Activated naive CD4-positive, alpha-beta T cell treated with anti-CD3 and anti-CD28 coated beads, Interleukin-2, amount 50 U/mL, for 16 hours (primary cell): ENCODE measurements around the gene ARPP19.
"Not testable (repeated sequence)": the region's sequence is repeated elsewhere in the genome, so short reads cannot be mapped to it uniquely, and the experiment has no call there.

ENCODE experiments used
- DNase-seq: peaks from one replicate; pipeline ENCODE4 v3.0.0-alpha.2; 2020

ARPP19 gene, protein sequence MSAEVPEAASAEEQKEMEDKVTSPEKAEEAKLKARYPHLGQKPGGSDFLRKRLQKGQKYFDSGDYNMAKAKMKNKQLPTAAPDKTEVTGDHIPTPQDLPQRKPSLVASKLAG

DNA sequence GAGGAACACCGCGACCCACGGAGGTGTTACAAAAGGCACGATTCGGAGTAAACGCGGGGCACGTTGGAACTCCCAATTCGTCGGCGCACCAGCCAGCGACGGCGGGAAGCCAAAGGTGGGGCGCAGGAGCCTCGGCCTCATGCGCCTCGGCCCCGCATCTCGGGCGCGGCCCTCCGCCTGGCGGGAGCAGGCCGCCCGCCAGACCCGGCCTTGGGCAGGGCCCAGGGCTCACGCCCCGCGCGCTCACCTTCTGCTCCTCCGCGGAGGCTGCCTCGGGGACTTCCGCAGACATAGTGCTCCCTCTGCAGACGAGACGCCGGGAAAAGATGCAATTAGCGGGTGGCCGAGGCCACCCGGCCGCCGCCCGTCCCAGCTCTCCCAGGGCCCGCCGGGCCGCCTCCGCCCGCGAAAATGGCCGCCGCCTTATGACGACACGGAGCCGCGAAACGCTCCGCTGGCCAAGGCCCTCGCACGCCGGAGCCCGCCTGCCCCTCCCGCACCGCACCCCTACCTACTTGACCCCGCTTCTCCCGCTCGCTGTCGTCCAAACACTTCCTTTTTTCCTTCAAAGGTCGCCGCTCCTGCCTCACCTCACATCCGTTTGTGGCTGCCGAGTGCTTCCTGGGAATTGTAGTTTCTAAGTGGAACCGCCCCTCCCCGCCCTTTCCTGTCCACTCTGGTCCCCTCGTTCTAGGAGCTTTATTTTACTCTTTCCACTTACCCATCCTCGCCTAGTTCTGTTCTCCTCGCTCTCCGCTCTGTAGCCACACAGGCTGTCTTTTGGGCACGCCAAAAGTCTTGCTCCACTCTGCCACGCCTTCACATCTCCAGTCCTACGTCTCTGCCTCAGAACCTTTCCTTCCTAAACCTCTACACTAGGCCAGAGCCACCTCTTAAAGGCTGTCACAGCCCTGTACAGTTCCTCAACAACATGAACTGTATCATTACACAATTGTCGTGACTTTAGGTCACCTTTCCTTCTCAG, at the start of gene ARPP19:
TSS of gene ARPP19 (minus strand) at position 430 of the 985 bp plus-strand sequence. CDS start at position 292, 138 bp downstream.
- DNase-seq: peak; percentile 78

DNA sequence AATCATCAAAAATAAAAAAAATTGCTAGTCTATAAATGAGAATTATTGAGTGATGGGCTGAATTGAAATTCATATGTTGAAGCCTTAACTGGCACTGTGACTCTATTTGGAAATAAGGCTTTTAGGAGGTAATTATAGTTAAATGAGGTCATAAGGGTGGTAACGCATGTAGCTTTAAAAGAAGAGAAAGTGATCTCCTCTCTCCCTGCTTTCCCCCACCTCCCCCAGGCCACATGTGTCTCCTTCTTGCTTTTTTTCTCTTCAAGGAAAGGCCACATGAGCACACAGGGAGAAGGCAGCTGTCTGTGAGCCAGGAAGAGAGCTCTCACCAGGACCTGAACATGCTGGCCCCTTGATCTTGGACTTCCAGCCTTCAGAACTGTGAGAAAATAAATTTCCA, 48.2 kb upstream of the ARPP19 start:
- no peak for DNase-seq

DNA sequence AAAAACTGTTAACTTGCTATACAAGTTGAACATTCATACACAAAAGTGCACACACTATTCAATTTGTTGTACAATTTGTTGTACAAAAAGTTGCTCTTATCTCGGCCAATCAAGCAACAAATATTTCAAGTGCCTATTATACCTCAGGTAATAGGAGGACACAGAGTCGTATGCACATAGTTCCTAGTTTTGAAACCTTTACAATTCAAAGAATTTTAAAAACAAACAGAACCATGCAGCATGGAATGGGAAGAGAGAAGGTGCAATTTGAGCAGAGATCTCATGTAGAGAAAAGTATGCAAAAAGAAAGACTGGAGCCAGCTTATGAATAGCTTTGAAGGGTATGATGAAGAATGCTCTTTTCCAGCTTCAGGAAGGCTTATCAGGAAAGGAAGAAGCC, 46.5 kb upstream of the ARPP19 start:
- no peak for DNase-seq

DNA sequence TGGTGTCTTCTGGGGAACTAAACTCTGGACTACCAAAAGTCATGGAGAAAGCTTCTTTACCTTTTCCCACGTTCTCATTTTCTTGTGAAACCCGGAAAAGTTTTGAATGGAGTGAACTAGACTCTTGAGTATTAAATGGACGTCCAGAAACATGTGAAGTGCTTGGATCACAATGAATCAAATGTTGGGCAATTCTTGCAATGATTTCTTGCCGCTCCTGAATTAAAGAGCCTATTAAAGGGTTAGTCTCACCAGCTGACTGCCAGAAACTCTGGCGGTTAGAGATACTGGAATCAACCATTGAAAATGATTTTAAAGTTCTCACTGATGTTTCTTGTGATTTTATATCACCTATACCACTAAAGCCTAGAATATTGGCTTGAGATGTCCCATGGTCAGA, 40.8 kb upstream of the ARPP19 start:
- DNase-seq: no peak

DNA sequence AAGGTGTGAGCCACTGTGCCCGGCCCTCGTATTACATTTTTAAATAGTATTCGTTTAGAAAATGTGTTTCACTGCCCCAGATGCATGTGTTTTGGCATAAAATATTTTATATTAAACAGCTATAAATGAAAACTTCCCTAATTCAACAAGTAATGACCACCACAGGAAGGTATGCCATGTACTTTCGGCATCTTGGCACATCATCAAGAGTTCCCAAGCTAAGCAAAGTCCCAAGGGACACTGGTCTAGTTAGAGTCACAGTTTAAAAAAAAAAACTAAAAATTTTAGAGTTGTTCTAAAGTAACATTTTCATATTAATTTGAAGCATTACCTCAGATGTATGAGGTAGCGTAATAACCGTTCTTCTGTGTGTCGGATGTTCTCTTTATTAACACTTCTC, 15.6 kb upstream of the ARPP19 start:
- no peak for DNase-seq

DNA sequence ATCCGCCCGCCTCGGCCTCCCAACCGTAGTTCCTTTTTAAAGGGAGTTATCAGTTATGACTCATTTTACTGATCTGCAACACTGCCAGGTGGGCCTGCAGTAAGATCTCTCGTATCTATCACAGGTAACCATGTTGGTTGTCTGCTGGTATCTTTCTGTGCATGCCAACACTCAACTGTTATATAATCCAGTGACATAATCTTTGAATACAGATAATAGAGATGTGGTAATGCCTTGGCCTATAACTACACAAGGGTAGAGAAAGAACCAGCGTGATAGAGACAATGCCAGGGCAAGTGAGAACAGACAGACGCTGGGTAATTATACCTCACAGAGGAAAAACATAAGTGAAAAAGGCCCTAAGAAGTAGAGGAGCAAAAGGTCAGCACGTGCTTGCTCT, 11.0 kb upstream of the ARPP19 start:
- no peak for DNase-seq

DNA sequence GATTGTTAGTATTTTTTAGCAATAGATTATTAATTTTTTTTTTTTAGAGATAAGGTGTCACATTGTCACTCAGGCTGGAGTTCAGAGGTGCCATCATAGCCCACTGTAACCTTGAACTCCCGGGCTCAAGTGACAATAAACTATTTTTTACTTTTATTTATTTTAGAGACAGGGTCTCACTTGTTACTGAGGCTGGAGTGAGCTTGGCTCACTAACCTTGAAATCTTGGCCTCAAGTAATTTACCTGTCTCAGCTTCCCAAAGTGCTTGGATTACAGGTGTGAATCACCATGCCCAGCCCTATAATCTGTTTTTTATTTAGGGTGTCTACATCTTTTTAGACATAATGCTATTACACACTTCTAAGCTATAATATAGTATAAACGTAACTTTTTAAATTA, 7.9 kb upstream of the ARPP19 start:
- DNase-seq: no peak

DNA sequence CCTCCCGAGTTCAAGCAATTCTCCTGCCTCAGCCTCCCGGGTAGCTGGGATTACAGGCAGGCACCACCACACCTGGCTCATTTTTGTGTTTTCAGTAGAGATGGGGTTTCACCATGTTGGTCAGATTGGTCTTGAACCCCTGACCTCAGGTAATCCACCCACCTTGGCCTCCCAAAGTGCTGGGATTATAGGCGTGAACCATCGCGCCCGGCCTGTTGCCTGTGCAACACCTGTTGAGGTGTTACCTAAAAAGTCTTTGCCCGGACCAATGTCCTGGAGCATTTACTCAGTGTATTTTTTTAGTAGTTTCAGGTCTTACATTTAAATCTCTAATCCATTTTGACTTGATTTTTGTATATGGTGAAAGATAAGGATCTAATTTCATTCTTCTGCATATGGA, 6.7 kb upstream of the ARPP19 start:
- DNase-seq: not testable (repeated sequence)

DNA sequence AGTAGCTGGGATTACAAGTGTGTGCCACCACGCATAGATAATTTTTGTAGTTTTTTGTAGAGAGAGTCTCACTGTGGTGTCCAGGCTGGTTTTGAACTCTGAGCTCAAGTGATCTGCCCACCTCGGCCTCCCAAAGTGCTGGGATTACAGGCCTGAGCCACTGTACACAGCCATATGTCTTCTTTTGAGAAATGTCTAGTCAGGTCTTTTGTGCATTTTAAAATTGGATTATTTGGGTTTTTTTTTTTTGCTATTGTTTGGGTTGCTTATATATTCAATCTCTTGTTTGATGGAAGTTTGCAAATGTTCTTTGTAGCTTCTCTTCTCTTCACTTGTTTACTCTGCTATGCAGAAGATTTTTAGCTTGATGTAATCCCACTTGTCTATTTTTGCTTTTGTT, 6.2 kb upstream of the ARPP19 start:
- no peak for DNase-seq

DNA sequence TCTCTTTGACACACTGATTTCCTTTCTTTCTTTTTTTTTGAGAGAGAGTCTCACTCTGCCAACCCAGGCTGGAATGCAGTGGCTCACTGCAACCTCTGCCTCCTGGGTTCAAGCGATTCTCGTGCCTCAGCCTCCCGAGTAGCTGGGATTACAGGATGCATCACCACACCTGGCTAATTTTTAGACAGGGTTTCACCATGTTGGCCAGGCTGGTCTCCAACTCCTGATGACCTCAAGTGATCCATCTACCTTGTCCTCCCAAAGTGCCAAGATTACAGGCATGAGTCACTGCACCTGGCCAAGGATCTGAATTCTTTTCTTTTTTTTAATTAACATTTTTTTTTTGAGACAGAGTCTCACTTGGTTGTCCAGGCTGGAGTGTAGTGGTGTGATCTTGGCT, 5.8 kb upstream of the ARPP19 start:
- not testable (repeated sequence) for DNase-seq

DNA sequence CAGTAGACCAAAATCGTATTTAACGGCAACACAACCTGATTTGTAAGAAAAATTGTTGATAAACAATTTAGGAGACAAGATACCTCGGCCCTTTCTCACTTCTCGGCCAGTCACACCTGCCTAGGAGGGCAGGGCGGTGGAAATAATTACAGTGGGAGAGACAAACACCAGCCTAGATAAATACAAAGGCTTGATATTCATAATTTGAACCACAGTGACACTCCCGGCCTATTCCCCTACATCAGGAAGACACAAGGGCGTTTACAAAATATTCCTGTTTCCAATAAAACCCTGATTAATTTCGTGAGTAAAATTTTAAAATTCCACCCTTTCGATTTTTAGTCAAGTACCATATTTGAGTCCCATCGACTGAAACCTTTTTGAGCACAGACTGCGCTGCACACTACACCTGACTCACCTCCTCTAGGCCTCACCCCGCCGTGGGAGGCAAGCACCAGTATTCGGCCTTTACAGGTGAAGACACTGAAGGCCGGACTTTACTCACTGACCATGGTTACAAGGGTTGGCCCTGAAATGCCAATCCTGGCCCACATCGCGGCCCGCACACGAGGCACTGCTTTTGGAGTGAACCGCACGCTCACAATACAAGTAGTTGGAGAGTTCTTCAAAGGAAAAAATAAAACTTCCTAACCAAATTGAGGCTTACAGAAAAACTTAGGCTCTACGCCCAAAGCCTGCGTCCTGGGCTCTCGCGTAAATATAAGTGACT, 794 bp downstream of the ARPP19 start:
- peak; percentile 63 for DNase-seq

DNA sequence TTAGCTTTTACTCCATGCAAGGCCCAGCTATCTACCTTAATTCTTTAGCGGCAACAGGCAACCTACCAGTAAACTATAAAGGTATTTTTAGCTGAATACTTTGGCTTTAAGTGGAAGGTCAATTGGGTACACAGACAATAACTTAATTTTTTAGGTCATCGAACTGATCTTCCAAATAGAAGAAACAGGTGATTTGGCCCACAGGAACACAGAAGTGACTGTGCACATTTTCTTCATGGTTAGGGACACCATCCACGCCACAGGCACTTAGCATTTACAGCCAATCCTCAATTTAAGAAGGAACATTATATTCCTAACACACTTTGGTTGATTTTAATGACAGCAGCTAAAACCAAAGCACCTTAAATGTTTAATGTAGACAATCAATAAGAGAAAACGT, 1.9 kb downstream of the ARPP19 start:
- no peak for DNase-seq

DNA sequence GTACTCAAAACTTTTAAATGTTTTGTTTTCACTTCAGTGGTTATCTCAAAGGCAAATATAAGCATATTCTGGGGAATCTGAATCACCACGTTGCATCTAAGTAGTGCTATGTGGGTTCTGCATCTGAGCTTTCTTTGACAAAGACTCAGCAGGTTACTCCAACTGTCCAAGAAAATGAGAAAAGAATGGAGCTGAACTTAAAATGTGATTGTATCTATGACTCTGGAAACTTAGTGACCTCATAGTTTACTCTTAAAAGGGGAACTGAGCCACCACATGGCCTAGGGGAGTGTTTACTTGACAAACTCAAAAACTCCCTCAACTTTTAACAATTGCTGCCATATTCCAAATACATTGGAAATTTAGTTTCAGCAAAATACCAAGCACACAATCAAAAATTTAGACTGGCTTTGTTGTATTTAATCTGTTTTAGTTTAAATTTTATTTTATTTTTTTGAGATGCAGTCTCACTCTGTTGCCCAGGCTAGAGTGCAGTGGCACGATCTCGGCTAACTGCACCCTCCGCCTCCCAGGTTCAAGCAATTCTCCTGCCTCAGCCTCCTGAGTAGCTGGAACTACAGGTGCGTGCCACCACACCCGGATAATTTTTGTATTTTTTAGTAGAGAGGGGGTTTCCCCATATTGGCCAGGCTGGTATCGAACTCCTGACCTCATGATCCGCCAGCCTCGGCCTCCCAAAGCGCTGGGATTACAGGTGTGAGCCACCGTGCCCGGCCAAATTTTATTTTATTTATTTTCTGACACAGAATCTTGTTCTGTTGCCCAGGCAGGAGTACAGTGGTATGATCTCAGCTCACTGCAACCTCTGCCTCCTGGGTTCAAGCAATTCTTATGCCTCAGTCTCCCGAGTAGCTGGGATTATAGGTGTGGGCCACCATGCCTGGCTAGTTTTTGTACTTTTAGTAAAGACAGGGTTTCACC, 3.1 kb downstream of the ARPP19 start:
- not testable (repeated sequence) for DNase-seq

DNA sequence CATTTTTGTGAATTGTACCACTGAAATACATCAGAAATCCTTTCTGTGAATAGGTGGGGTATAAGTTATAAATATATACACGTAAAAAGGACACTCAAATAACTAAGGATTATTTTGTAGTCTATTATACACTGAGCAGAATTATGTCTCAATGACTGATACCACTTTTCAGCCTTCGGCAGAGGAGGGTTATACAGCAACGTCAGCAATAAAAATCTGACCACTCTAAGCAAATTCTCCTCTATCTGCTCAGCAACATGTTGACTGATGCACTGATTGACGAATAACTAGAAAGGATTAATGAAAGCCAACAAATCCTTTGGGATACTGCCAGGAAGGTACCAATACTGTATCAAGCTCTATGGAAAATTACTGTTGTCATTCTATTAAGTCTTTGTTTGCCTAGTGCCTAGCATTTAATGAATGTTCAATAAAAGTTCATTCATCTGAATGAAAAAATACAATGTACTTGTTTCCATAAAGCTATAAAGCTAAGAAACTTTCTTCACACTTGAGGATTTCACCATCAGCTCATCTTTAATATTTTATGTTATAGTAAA, 5.2 kb downstream of the ARPP19 start:
- DNase-seq: no peak

DNA sequence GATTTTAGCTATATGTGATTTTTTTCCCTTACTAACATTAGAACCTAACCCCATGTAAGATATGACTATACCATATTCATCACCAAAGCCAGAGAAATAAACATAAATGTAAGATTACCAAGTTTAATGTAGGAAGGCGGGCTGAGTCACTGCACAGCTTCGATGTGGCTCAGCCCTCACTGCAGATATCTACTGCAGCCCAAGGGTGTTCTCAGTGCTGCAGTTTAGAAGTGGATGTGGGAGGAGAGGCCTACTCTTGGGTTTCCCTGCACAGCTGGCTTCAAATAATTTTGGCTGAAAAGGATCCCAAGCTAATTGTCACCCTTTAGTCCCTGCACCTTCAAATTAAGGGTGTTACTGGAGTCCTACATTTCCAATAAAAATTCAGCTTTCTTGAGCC, 9.3 kb downstream of the ARPP19 start:
- peak; percentile 40 for DNase-seq

DNA sequence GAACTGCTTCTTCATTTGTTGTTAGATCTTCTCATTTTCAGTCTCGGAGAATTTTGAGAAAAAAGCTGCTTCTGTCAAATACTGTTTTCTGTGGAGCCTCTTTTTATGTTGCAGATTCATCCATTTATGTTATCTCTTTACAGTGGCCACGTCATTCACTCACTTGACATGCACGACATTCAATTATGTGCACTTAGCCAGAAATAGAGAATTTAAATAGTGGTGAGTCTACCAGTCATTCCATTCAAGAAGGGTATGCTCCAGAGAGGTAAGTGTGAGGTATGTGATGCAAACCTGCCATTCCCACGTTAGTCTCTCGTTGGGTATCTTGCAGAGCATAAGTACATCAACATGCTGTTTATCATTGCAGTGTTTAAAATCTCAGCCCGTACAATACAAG, 9.8 kb downstream of the ARPP19 start:
- DNase-seq: no peak

DNA sequence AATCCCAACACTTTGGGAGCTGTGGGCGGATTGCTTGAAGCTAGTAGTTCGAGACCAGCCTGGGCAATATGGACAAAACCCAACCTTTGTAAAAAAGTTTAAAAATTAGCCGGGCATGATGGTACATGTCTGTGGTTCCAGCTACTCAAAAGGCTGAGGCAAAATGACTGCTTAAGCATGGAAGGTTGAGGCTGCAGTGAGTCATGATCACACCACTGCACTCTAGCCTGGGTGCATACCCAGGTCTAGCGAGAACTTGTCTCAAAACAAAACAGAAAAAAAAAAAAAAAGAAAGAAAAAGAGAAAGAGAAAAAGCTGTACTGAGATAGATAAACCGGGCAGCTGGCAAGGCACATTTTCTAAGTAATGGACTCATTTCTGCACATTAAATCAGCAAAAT, 10.6 kb downstream of the ARPP19 start:
- DNase-seq: peak; percentile 60

DNA sequence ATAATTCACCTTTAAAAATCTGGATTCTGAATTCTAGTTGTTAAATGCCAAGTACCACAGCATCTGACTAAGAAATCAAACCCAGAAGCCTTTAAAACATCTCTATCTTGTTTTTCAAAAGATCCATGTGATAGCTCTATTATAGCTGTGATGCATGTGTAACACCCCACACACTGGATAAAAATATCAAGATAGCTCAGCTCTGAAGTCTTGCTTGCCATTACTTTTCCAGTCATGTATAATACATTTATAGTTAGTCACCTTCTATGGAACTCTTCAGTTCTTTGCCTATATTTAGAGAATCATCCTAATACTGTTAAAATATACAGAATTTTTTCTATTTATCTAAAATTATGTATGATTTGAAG, 11.6 kb downstream of the ARPP19 start:
- DNase-seq: no peak

DNA sequence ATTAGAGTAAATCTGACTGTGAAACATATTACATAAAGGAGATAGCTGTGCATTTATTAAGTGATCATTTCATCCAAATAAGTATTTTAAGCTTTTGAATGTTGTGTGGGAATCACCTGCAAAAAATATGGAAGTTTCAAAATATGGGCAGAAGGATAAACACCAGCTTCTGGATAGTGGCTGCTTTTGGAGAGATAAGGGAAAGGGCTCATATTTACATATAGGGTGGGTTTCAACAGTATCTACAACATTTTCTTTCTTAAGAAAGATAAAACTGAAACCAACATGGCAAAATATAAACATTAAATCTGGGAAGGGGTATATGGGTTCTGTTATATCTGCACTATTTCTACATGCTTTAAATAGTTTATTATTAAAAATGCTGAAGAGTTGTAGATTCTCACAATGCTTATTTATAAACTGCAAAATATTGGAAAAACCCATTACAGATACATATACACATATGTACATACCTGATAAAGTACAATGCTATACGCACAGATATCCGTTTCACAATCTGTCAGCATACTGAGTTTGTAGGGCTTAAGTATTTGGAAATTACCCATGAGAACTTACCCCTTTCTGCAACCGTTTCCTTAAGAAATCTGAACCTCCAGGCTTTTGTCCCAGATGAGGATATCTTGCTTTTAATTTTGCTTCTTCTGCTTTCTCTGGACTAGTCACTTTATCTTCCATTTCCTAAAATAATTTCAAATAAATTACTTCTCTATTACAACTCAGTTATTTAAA, 12.1 kb downstream of the ARPP19 start:
- DNase-seq: no peak

DNA sequence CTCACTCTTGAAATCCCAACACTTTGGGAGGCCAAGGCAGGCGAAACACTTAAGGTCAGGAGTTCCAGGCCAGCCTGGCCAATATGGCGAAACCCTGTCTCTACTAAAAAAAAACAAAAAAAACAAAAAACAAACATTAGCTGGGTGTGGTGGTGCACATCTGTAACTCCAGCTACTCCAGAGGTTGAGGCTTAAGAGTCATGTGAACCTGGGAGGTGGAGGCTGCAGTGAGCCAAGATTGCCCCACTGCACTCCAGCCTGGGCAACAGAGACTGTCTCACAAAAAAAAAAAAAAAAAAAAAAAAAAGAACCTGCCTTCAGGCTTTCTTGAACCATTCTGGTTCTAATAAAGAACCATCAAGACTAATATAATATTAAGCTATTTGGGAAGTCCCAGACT, 16.5 kb downstream of the ARPP19 start:
- DNase-seq: no peak

DNA sequence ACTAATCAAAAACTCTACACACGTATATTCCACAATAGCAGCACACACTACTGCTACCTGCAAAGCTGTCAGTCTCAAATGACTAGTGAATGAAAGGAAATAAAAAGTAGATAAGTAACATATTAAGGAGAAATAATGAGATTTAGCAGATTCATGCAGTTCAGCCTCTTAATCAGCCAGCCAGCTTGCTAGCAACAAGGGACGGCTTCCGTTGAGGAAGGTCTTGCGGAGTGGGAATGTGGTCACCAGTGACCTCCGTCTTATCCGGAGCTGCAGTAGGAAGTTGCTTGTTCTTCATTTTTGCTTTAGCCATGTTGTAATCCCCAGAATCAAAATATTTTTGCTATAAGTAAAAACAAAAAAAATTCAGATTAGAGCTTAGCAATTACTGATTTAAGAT, 17.1 kb downstream of the ARPP19 start:
- no peak for DNase-seq

DNA sequence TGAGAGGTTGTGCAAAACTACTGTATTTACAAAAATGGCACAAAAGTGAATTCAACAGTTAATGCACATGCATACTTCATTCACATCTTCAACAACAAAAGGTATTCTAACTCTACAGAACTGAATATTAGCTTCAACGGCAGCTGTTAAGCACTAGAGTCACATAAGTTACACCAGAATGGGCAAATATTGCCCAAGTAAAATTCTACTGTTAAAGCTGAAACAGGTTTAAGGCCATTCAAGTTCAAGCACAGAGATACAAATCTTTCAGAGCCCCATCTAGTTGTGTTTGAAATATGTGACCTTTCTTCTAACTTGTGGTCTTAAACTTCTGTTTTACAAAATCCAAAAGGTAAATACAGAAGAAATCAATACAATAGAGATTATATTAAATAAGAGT, 17.6 kb downstream of the ARPP19 start:
- DNase-seq: not testable (repeated sequence)
